HK-2 (cell line): ENCODE results near the gene AP2A2.

Source experiments
- DNase-seq: peaks from one replicate; pipeline ENCODE4 v3.0.0-alpha.2; 2018; ENCODE audit not compliant: unreplicated experiment

The AP2A2 gene

DNA sequence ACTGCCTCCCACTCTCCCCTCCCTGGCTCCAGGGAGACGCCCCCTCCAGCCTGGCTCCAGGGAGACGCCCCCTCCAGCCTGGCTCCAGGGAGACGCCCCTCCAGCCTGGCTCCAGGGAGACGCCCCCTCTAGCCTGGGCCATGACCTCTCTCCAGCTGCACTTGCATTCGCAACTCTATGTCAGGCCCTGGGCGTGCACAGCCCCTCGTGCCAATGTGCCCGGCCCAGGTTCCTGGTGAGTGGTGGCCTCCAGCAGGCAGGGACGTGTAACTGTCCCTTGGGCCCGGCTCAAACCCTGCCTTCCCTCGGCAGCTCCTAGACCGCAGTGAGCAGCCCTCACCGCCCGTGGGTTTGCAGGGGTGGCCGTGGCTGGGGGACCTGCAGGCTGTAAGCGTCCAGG lies 104.0 kb downstream of the AP2A2 start:
- no peak for DNase-seq

DNA sequence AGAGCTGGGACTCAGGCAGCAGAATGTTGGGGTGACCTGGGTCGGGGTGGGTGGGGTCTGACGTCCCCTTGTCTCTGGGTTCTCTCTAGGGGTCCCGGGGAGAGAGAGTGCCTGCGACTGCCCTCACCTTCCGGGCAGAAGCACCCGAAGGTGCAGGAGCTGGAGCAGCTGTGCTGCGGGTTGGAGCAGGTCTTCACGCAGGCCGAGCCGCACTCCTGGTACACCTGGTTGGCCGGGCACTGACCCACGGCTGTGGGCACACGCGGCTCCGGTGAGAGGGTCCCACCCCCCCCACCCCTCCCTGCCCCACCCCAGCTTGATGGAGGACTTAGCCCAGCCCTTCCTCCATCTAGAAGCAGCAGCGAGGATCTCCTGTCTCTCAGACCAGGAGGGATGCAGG lies 104.4 kb downstream of the AP2A2 start:
- DNase-seq: no peak

- no peak for DNase-seq
These were observed 104.9 kb downstream of the AP2A2 start for GRCh38 chr11:1030556-1030955.

- DNase-seq: no peak
These were observed 105.6 kb downstream of the AP2A2 start for GRCh38 chr11:1031121-1031899.

DNA sequence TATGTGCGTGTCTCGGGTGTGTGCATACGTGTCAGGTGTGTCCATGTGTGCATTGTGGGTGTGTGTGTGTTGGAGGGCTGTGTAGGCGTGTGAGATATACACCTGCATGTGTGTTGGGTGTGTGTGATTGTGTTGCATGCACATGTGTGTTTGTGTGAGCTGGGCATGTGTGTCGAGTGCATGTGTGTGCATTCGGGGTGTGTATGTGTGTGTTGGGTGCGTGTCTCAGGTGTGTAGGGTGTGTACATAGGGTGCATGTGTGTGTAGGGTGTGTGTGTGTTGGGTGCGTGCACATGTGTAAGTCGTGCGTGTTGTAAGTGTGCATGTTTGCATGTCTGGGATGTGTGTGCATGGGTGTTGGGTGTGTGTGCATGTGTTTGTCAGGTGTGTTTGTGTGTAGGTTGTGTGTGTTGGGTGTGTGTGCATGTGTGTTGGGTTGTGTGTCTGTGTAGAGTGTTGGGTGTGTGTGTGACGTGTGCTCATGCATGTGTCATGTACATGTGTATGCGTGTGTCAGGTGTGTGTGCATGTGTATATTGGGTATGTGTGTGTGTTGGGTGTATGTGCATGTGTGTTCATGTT lies 106.7 kb downstream of the AP2A2 start:
- DNase-seq: no peak

- no peak for DNase-seq
These were observed 107.5 kb downstream of the AP2A2 start for GRCh38 chr11:1033016-1033798.

GRCh38 chr11:1034001-1034400 lies 108.3 kb downstream of the AP2A2 start:
- no peak for DNase-seq

DNA sequence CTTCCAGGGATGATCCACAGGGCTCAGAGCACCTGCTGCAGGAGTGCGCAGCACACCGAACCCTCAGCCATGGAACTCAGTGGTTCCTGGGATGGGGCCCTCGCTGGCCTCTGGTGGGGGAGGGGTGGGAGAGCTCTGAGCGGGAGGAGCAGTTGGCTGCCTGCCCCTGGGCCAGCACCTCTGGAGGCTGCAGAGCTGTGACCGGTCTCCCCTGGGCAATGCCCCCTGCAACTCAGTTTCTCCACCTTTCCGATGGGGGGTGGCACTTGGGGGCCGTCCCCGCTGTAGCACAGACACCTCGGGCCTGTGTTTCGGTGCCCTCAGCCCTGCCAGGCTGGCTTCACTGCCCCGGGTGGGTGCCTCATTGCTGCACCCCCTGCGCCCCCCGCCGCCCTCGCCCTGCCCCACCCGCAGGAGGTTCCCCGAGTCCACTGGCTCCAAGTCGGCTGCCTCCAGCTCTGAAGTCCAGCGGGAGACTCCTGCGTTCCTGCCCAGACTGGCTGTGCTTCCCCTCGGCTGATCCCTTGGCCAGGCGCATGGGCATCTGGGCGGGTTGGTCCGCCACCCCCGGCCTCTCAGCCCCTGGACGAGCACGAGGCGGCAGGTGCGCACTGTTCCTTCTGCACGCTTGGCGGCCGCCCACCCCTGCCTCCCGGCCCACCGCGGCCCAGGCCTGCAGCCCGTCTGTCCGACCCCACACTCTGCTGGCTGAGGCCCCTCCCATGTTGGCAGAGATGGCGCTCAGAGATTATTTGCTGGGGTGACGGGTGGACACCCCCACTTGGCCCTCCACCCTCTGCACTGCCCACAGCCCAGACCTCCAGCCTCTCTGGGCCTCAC lies 109.0 kb downstream of the AP2A2 start:
- no peak for DNase-seq

DNA sequence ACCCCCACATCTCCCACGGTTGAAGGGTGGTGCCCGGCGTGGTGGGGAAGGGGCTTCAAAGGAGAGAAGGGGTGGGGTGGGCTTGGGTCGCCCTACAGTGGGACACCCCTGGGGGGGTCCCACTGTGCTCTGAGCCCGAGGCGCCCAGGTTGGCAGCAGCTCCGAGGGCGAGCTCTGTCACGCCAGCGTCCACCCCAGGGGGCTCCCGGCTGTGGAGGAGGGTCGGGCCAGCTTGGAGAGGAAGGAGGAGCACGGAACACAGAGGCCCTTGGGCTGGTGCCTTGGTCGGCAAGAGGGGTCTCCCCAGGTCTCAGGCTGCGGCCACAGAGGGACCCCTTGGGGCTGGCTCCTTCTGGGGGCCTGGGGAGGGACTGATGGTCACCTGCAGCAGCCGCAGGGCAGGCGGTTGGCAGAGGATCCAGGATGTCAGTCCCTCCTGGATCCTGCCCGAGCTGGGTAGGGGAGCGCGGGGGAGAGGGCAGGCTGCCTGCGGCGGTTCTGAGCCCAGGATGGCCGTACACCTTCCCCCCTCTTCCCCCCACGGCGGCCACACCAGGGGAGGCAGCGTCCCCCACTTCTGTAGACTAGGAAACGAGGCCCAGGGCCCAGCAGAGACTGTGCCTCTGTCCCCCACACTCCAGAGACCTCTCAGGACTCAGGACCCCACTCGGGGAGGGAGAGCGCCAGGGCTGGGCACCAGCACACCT lies 110.1 kb downstream of the AP2A2 start:
- no peak for DNase-seq

GRCh38 chr11:1036303-1036923 lies 110.7 kb downstream of the AP2A2 start, which contains the start of gene MUC6:
Gene MUC6 (minus strand): TSS chr11:1036718. CDS start chr11:1036655, 63 bp downstream.
- DNase-seq: no peak

DNA sequence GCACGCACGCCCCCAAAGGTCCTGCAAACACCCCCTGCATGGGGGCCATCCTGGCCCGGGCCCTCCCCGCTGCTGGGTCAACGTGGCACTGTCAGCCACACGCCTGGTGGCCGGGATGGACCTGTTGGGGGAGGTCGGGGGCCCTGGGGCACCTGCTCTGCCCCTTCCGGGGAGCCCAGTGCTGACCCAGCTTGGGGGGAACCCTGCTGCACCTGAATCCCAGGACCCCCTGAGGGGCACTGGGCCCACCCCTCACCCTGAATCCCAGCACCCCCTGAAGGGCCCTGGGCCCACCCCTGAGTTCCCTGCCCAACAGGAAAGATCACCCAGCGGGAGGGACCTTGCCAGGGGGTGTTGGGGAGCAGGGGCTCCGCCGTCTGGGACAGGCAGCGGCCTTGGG lies 111.3 kb downstream of the AP2A2 start:
- DNase-seq: no peak

DNA sequence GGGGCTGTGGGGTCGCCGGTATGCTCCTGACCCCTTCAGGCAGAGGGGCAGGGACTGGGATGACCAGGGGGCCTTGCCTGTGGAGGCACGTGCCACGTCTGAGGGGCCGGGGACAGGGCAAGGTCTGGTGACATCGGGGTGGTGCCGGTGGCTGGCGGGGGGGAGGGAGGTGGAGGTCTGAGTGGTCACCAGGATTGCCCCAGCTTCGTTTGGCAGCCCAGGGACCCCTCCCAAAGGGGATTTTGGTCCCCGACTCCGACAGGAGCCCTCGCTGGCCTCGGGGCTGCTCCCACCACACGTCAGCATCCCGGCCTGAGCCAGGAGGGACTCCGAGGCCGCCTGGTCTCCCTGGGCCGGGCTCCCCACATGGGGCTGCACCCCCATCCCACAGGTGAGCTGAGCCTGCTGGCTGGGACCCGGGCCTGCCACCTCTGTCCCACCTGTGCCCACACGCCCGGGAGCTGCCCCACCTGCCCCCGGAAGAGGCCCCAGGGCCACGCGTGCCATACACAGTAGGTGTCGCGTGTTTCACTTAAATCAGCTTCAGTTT lies 111.9 kb downstream of the AP2A2 start:
- no peak for DNase-seq

DNA sequence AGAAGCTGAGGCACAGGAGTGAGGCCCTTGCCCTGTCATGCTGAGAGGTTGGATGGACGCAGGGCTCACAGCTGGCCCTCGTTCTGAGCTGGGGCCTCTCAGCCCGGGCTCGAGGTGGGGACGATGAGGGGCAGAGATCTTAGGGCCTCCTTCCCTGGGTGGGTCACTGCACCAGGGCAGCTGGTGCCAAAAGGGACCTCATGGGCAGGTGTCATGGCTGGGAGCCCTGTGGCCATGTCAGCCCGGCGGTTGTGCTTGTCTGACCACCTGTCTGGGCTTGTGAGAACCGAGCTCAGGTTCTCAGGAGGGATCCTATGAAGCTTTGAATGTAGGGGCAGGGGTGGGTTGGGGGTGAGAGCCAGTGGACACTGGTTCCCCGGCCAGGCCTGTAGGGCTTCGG lies 112.7 kb downstream of the AP2A2 start:
- DNase-seq: no peak

GRCh38 chr11:1038921-1039320 lies 113.3 kb downstream of the AP2A2 start:
- no peak for DNase-seq

DNA sequence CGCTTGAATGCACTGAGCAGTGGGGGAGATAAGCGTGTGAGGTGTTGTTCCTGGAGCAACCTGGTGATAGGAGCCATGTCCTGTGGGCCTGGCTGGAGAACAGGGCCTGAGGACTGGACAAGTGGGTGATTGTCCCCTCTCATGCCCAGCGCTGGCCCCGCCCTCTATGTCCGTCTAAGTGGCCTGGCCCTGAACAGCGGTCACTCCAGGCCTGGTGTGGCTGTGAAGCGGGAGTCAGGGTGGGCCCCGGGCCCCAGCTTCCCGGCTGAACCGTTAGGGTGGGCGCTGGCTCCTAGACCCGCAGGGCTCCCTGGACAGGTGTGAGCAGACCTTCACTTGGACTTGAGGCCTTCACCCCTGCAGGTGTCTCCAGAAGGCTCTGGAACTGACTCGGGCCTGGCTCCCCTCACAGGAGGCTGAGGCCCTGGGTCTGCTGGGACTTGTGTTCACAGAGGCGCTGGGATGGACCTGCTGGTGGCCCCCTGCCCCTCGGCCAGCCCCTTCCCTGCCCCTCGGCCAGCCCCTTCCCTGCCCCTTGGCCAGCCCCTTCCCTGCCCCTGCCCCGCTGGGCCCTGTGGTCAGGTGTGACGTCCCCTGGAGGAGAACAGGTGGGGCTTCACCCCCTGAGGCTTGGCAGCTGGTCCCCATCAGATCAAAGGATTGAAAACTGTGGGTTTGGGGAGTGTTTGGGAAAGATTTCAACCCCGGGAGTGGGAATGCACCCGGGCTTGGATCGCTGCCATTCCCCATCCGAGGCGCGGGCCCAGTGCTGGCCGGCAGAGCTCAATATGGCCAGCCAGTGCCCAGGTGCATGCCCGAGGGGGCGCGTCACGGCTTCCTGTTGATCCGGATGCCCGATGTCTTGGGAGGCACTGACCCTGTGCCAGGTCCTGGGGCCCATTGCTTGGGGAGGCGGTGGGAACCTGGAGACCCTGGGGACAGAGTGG lies 114.1 kb downstream of the AP2A2 start:
- DNase-seq: no peak

DNA sequence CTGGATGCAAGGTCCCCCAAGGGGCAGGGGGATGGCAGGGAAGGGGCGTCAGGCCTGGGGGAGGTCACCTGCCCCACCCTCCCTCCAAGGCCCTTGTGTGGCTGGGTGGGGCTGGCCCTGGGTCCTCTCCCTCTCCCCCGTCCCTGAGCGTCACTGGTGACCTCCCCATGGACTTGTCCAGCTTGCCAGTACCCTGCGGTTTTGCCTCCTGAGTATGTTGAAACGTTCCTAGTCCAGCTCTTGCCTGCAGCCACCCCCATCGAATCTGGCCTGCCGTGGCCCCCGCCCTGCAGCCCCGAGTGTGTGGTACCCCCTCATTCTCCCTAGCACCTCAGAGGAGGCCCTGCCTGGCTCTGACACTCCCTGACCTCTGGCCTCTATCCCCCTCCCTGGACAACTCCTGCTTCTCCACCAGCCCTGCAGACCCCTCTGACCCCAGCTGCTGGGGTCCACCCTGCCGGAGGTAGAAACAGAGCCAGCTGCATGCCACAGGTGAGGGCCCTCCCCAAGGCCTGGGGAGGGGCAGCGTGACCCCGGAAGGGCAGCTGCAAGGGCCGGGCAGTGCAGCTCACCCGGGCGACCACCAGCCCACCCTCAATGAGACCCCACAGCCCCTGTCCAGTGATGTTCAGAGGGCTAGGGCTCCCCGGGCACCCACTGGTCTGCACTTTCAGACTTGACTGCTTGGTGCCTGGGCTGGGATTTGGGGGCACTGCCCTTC lies 114.9 kb downstream of the AP2A2 start:
- DNase-seq: no peak

DNA sequence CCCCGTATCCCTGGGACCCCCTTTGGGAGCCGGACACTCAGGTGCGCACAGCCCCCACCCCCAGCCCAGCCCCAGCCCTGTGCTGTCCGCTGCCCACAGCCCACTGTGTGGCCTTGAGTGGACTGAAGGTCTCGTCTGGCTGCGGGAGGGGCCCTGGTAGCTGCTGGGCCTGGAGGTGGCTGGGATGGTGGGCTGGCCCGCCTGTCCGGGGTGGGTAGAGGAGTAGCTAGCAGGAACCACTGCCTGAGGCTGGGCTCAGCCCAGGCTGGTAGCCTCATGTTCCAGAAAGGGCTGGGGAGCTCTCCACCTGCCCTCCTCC lies 115.4 kb downstream of the AP2A2 start:
- no peak for DNase-seq

GRCh38 chr11:1041471-1041870 lies 115.8 kb downstream of the AP2A2 start:
- no peak for DNase-seq
